Ascending aorta (tissue), 2 donors: ENCODE results near the gene TRAF2. TPM values are rescaled to one million over a fixed set of nuclear protein-coding genes. Genes with fewer than 3 reads are reported as not detected.

Experiments used
- DNase-seq, 2 donors: peaks; one replicate each; pipeline ENCODE4 v3.0.0-alpha.2; 2019; ENCODE audit warnings: low spot score in 2 of 2
- H3K27ac ChIP-seq, 2 donors: fragments of 200-600 bp; sonication (generic); one replicate each; pipeline ENCODE4 v1.5.1; 2016 to 2017; ENCODE audit warnings: mild to moderate bottlenecking in 1 of 2
- H3K27me3 ChIP-seq: fragments of 200-600 bp; sonication (generic); one replicate; pipeline ENCODE4 v1.5.1; 2017
- H3K36me3 ChIP-seq, 2 donors: fragments of 200-600 bp; sonication (generic); one replicate each; pipeline ENCODE4 v1.5.1; 2016
- H3K4me1 ChIP-seq, 2 donors: fragments of 200-600 bp; sonication (generic); one replicate each; pipeline ENCODE4 v1.5.1; 2016 to 2017; ENCODE audit warnings: mild to moderate bottlenecking in 1 of 2
- H3K4me3 ChIP-seq, 2 donors: fragments of 200-600 bp; sonication (generic); one replicate each; pipeline ENCODE4 v1.5.1; 2016 to 2017; ENCODE audit warnings: mild to moderate bottlenecking in 1 of 2
- H3K9me3 ChIP-seq, 2 donors: fragments of 200-600 bp; sonication (generic); one replicate each; pipeline ENCODE4 v1.5.1; 2016
- intact Hi-C: fragments of 100-400 bp; cut with DNase I; formaldehyde crosslinking; loops from one replicate; pipeline ENCODE4 v1.15.1; 2023
- total RNA-seq: library from RNA; depleted of rRNA; stranded (reverse); fragments of >200 nt; gene quantifications from one replicate; pipeline ENCODE4 v1.1.0, GENCODE V29; 2016
- TF ChIP-seq, protein P1 (sequence below), 3 experiments: fragments of 200-600 bp in 2 of 3; fragments of 450-650 bp in 1 of 3; sonication (generic) in 2 of 3; IDR thresholded peaks; one replicate each; pipeline ENCODE4 v1.5.1; 2016 to 2019; ENCODE audit warnings: antibody characterized with exemption in 3 of 3, mild to moderate bottlenecking in 1 of 3, moderate library complexity in 1 of 3

Gene TRAF2
- total RNA-seq, 1 donor from 2014 or later, result 4.4 TPM

DNA sequence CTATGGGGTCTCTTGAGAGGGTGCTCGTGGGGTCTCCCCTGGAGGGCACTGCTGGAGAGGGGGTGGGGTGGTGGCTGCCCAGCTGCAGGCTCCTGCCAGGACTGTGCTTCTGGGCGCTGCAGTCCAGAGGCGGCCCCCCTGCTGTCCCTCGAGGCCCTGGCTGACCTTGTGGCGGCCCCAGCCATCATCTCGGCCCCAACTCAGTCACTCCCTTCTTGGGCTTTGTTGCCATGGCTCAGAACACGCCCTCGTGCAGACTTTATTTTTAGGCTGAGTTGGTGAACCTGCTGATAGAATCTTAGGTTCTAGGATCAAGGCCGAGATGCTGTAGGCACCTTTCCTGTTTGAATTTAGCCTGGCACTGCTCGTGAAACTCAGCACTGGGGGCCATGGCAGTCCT is 35.4 kb downstream of the TRAF2 start:
- TF ChIP-seq, protein P1, sequence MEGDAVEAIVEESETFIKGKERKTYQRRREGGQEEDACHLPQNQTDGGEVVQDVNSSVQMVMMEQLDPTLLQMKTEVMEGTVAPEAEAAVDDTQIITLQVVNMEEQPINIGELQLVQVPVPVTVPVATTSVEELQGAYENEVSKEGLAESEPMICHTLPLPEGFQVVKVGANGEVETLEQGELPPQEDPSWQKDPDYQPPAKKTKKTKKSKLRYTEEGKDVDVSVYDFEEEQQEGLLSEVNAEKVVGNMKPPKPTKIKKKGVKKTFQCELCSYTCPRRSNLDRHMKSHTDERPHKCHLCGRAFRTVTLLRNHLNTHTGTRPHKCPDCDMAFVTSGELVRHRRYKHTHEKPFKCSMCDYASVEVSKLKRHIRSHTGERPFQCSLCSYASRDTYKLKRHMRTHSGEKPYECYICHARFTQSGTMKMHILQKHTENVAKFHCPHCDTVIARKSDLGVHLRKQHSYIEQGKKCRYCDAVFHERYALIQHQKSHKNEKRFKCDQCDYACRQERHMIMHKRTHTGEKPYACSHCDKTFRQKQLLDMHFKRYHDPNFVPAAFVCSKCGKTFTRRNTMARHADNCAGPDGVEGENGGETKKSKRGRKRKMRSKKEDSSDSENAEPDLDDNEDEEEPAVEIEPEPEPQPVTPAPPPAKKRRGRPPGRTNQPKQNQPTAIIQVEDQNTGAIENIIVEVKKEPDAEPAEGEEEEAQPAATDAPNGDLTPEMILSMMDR (IDR thresholded peaks at IDR 0.05), result no peak
- Histone ChIP-seq H3K9me3 (no peaks in the 10 kb centered on the region), H3K4me1 (peaks cover 4 to 5% of the 10 kb centered on the region in 2 donors), H3K36me3 (peaks cover 40 to 45% of the 10 kb centered on the region in 2 donors), H3K27me3 (no peaks in the 10 kb centered on the region), H3K4me3 (no peak overlapping the region), H3K27ac (peak overlapping the region; percentile 58 to 63)
- intact Hi-C loops, result no loop called here
- DNase-seq, result no peak

DNA sequence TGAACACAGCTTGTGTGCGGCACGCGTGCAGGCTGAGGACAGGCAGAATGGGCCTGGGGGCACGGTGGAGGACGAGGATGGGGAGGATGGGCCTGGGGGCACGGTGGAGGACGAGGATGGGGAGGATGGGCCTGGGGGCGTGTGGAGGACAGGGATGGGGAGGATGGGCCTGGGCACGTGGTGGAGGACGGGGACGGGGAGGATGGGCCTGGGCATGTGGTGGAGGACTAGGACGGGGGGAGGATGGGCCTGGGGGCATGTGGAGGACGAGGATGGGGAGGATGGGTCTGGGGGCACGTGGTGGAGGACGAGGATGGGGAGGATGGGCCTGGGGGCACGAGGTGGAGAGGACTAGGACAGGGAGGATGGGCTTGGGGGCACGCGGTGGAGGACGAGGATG is 36.2 kb downstream of the TRAF2 start:
- no peak overlapping the region for H3K4me3 ChIP-seq
- no peaks in the 10 kb centered on the region for H3K9me3 ChIP-seq
- peaks cover 36 to 37% of the 10 kb centered on the region in 2 donors for H3K36me3 ChIP-seq
- H3K4me1 ChIP-seq, result peaks cover 4 to 5% of the 10 kb centered on the region in 2 donors
- TF ChIP-seq, protein P1 (IDR thresholded peaks at IDR 0.05), result no peak
- H3K27me3 ChIP-seq, result no peaks in the 10 kb centered on the region
- DNase-seq, result no peak
- intact Hi-C loops, result no loop called here
- H3K27ac ChIP-seq, result peak overlapping the region; percentile 58 to 63

DNA sequence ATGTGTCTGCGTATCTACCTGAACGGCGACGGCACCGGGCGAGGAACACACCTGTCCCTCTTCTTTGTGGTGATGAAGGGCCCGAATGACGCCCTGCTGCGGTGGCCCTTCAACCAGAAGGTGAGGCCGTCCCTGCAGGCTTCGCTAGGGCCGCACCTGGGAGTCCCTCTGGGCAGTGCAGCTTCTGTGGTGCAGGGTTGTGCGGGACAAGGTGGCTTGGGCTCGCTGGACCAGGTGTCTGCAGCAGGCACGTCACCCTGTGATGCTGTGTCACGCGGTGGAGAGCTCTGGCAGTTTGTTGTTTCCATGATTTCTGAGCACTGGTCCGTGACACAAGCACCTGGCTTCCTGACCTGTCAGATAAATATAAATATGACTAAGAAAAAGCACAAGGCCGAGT is 37.6 kb downstream of the TRAF2 start:
- Histone ChIP-seq H3K4me1 (peaks cover 4 to 7% of the 10 kb centered on the region in 2 donors), H3K27ac (no peak overlapping the region), H3K4me3 (no peak overlapping the region), H3K27me3 (no peaks in the 10 kb centered on the region), H3K36me3 (peaks cover 31 to 34% of the 10 kb centered on the region in 2 donors), H3K9me3 (no peaks in the 10 kb centered on the region)
- intact Hi-C loops, result no loop called here
- TF ChIP-seq, protein P1 (IDR thresholded peaks at IDR 0.05), result no peak
- no peak for DNase-seq

DNA sequence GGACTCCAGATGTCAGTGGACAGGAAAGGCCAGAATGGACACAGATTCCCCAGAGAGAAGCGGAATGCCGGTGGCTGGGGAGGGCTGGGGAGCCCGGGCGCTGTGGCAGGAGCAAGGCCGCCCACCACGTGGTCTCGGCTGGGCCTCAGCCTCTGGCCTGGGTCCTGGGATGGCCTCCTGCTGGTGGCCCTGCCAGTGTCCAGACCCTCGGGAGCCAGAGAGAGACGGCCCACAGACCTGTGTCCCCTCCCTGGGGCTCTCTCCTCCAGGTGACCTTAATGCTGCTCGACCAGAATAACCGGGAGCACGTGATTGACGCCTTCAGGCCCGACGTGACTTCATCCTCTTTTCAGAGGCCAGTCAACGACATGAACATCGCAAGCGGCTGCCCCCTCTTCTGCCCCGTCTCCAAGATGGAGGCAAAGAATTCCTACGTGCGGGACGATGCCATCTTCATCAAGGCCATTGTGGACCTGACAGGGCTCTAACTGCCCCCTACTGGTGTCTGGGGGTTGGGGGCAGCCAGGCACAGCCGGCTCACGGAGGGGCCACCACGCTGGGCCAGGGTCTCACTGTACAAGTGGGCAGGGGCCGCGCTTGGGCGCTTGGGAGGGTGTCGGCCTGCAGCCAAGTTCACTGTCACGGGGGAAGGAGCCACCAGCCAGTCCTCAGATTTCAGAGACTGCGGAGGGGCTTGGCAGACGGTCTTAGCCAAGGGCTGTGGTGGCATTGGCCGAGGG is 39.3 kb downstream of the TRAF2 start:
- TF ChIP-seq, protein P1 (IDR thresholded peaks at IDR 0.05), result no peak
- Histone ChIP-seq H3K27ac (peak overlapping the region in 1 of 2 donors; percentile 3), H3K4me1 (peaks cover 4 to 7% of the 10 kb centered on the region in 2 donors), H3K27me3 (no peaks in the 10 kb centered on the region), H3K4me3 (no peak overlapping the region), H3K9me3 (no peaks in the 10 kb centered on the region), H3K36me3 (peaks cover 23 to 24% of the 10 kb centered on the region in 2 donors)
- intact Hi-C loops, result no loop called here
- no peak for DNase-seq

DNA sequence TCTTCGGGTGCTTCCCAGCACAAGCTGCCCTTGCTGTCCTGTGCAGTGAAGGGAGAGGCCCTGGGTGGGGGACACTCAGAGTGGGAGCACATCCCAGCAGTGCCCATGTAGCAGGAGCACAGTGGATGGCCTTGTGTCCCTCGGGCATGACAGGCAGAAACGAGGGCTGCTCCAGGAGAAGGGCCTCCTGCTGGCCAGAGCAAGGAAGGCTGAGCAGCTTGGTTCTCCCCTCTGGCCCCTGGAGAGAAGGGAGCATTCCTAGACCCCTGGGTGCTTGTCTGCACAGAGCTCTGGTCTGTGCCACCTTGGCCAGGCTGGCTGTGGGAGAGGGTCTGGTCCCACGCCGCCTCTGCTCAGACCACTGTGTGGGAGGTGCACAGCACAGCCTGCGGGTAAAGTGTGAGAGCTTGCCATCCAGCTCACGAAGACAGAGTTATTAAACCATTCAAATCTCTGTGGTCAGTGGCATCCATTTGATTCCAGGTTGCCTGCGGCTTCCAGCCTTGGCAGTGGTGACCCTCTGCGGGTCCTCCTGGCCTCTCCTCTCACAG is 39.9 kb downstream of the TRAF2 start:
- TF ChIP-seq, protein P1 (IDR thresholded peaks at IDR 0.05), result no peak
- Histone ChIP-seq H3K36me3 (peaks cover 18 to 21% of the 10 kb centered on the region in 2 donors), H3K27ac (no peak overlapping the region), H3K9me3 (no peaks in the 10 kb centered on the region), H3K4me1 (peaks cover 4 to 7% of the 10 kb centered on the region in 2 donors), H3K27me3 (no peaks in the 10 kb centered on the region), H3K4me3 (no peak overlapping the region)
- intact Hi-C loops, result no loop called here
- DNase-seq, result no peak
